Nephron progenitor cell (in vitro differentiated cells): ENCODE data around the gene POC5.

Experiments used
- DNase-seq: peaks from one replicate; pipeline ENCODE4 v3.0.0; 2021
- H3K27ac Mint-ChIP-seq: 2 replicates; pipeline ENCODE4 v1.8.0; 2021; ENCODE audit warnings: mild to moderate bottlenecking, moderate library complexity, mixed read lengths
- H3K27me3 Mint-ChIP-seq: 2 replicates; pipeline ENCODE4 v1.8.0; 2021; ENCODE audit warnings: mild to moderate bottlenecking, low read depth, mixed read lengths; ENCODE audit not compliant: poor library complexity
- H3K36me3 Mint-ChIP-seq: 2 replicates; pipeline ENCODE4 v1.8.0; 2021; ENCODE audit warnings: low read depth, mixed read lengths
- H3K4me1 Mint-ChIP-seq: 2 replicates; pipeline ENCODE4 v1.8.0; 2021; ENCODE audit warnings: mixed read lengths
- H3K4me3 Mint-ChIP-seq: 2 replicates; pipeline ENCODE4 v1.8.0; 2021; ENCODE audit warnings: mild to moderate bottlenecking, moderate library complexity, mixed read lengths
- H3K9me3 Mint-ChIP-seq: 2 replicates; pipeline ENCODE4 v1.8.0; 2021; ENCODE audit warnings: mild to moderate bottlenecking, moderate library complexity, mixed read lengths
- CTCF ChIP-seq: fragments of 200-600 bp; sonication (generic); IDR thresholded peaks from 2 replicates; pipeline ENCODE4 v1.5.0; 2021; ENCODE audit warnings: antibody characterized with exemption

The POC5 gene

GRCh38 chr5:75671506-75671905 is 45.7 kb downstream of the POC5 start:
- H3K27ac Mint-ChIP-seq, result no peak overlapping the region
- H3K9me3 Mint-ChIP-seq, result no peaks in the 10 kb centered on the region
- H3K4me3 Mint-ChIP-seq, result no peak overlapping the region
- TF ChIP-seq CTCF, result no peak
- peaks cover 11% of the 10 kb centered on the region for H3K4me1 Mint-ChIP-seq
- peaks cover 3% of the 10 kb centered on the region for H3K27me3 Mint-ChIP-seq
- no peak for DNase-seq
- peaks cover 18% of the 10 kb centered on the region for H3K36me3 Mint-ChIP-seq

- Mint-ChIP-seq H3K27me3 (peaks cover 7% of the 10 kb centered on the region), H3K4me1 (peaks cover 11% of the 10 kb centered on the region), H3K27ac (no peak overlapping the region), H3K9me3 (no peaks in the 10 kb centered on the region), H3K4me3 (no peak overlapping the region), H3K36me3 (peaks cover 13% of the 10 kb centered on the region)
- no peak for TF ChIP-seq CTCF
- DNase-seq, result no peak
Observed at GRCh38 chr5:75670577-75670976, 46.7 kb downstream of the POC5 start.

DNA sequence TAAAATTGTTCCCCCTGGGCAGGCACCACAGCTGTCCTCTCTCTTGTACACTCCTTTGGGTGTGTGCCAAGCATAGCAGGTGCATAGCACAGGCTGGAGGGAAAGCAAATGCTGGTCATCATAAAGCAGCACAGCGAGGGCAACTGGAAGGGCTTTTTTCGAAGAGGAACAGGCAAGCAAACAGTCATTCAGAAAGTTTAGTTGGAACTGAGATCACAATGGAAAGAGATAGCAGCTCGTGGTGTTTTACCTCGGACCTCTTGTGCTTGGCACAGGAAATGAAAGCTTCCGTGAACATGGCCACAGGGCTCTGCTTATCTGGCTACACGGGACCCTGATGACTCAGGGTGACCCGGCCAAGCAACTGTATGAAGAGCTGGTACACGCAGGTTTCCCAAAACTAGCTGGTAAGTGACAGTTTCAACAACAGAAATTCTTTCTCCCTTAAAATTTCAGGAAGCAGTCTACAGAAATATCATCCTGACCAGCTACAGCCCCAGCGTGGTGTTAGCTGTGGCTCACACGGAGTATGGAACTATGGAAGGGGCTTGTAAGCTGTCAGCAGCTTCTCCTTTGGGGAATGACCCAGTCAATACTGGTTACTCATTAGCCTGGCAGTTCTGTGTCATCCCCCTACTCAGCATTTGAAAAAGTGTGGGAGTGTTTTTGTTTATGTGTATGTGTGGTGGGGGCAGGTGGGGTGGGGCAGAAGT is 48.1 kb downstream of the POC5 start:
- H3K27ac Mint-ChIP-seq, result peak overlapping the region; percentile 30
- no peak for TF ChIP-seq CTCF
- H3K9me3 Mint-ChIP-seq, result no peaks in the 10 kb centered on the region
- H3K4me1 Mint-ChIP-seq, result peaks cover 17% of the 10 kb centered on the region
- peaks cover 7% of the 10 kb centered on the region for H3K27me3 Mint-ChIP-seq
- no peak overlapping the region for H3K4me3 Mint-ChIP-seq
- peaks cover 13% of the 10 kb centered on the region for H3K36me3 Mint-ChIP-seq
- no peak for DNase-seq

- H3K27me3 Mint-ChIP-seq, result peaks cover 7% of the 10 kb centered on the region
- DNase-seq, result no peak
Observed at GRCh38 chr5:75668445-75668844, 48.8 kb downstream of the POC5 start.

DNA sequence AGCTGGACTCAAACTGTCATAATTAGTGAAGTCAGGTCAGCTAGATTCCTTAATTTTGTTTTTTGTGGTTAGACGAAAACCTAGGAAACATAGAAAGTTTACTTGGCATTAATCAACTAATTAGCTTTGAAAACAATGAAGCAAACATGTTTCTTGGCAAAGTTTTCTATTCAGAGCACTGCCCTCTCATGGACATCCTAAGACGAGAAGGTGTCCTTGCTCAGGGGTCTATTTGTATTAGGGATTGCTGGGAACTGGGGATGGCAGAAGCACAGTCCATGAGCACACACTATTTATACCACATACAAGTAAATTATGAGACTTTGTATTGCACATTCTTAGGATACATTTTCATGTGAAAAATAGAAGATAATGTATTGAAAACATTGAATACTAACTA is 49.7 kb downstream of the POC5 start:
- peaks cover 5% of the 10 kb centered on the region for H3K36me3 Mint-ChIP-seq
- peaks cover 7% of the 10 kb centered on the region for H3K27me3 Mint-ChIP-seq
- H3K4me3 Mint-ChIP-seq, result no peak overlapping the region
- no peaks in the 10 kb centered on the region for H3K9me3 Mint-ChIP-seq
- DNase-seq, result no peak
- H3K27ac Mint-ChIP-seq, result no peak overlapping the region
- no peak for TF ChIP-seq CTCF
- peaks cover 17% of the 10 kb centered on the region for H3K4me1 Mint-ChIP-seq

More at GRCh38 chr5:75668445-75668844, 48.8 kb downstream of the POC5 start:
- Mint-ChIP-seq H3K4me3 (no peak overlapping the region), H3K36me3 (peaks cover 11% of the 10 kb centered on the region), H3K9me3 (no peaks in the 10 kb centered on the region), H3K27ac (no peak overlapping the region), H3K4me1 (peaks cover 17% of the 10 kb centered on the region)
- TF ChIP-seq CTCF, result no peak

DNA sequence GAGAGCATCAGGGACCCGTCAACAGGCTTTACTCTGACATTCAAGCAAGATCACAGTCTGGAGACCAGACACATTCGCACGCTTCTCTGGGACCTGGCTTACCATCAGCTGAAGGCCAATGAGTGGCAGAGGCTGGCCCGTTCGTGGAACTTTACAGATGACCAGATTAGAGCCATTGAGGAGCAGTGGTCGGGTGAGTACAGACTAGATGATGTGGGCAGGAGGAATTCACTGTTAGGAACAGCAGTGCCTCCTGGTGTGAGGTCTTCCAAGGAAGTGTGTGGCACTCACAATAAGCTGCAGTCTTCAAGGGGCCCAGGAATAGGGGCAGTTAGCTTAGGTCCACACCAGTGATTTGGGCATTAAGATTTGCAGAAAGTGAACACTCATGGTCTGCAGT is 50.4 kb downstream of the POC5 start:
- Mint-ChIP-seq H3K27ac (no peak overlapping the region), H3K9me3 (no peaks in the 10 kb centered on the region), H3K4me3 (no peak overlapping the region), H3K4me1 (peaks cover 17% of the 10 kb centered on the region), H3K36me3 (no peaks in the 10 kb centered on the region), H3K27me3 (peaks cover 7% of the 10 kb centered on the region)
- no peak for TF ChIP-seq CTCF
- DNase-seq, result no peak
